Type B pancreatic cell (in vitro differentiated cells): Measurements from ENCODE around the gene MYOM3. TPM values are rescaled to one million over a fixed set of nuclear protein-coding genes. Genes with fewer than 3 reads are reported as not detected.

Experiments used
- DNase-seq: peaks from one replicate; pipeline ENCODE4 v3.0.0; 2021; ENCODE audit warnings: mixed read lengths; ENCODE audit not compliant: unreplicated experiment; ENCODE audit errors: extremely low spot score
- H3K27ac Mint-ChIP-seq: 2 replicates; pipeline ENCODE4 v1.8.0; 2021; ENCODE audit warnings: mild to moderate bottlenecking, mixed read lengths
- H3K27me3 Mint-ChIP-seq: 2 replicates; pipeline ENCODE4 v1.8.0; 2021; ENCODE audit warnings: mixed read lengths
- H3K36me3 Mint-ChIP-seq: 2 replicates; pipeline ENCODE4 v1.8.0; 2021; ENCODE audit warnings: mixed read lengths
- H3K4me1 Mint-ChIP-seq: one replicate; pipeline ENCODE4 v1.8.0; 2021; ENCODE audit warnings: mixed read lengths; ENCODE audit not compliant: unreplicated experiment
- H3K4me3 Mint-ChIP-seq: 2 replicates; pipeline ENCODE4 v1.8.0; 2021; ENCODE audit warnings: mild to moderate bottlenecking, mixed read lengths
- H3K9me3 Mint-ChIP-seq: 2 replicates; pipeline ENCODE4 v1.8.0; 2021; ENCODE audit warnings: mixed read lengths
- CTCF ChIP-seq: fragments of 200-600 bp; sonication (generic); conservative IDR thresholded peaks from 2 replicates; pipeline ENCODE4 v1.5.0; 2021; ENCODE audit warnings: antibody characterized with exemption, mild to moderate bottlenecking
- total RNA-seq: library from RNA; stranded (reverse); gene quantifications from 2 replicates; pipeline ENCODE4 v1.2.1, GENCODE V29; 2021; ENCODE audit warnings: low replicate concordance

The MYOM3 gene
- total RNA-seq, 1 donor from 2014 or later = 0.70 TPM

- no peak for DNase-seq
- peaks cover 8% of the 10 kb centered on the region for H3K4me1 Mint-ChIP-seq
- H3K27me3 Mint-ChIP-seq = no peaks in the 10 kb centered on the region
- no peak for TF ChIP-seq CTCF
- no peak overlapping the region for H3K27ac Mint-ChIP-seq
- H3K4me3 Mint-ChIP-seq = no peak overlapping the region
- peaks cover 5% of the 10 kb centered on the region for H3K9me3 Mint-ChIP-seq
- H3K36me3 Mint-ChIP-seq = peaks cover 3% of the 10 kb centered on the region
Measured at GRCh38 chr1:24134376-24134775, 22.4 kb upstream of the MYOM3 start.

- no peaks in the 10 kb centered on the region for H3K27me3 Mint-ChIP-seq
- DNase-seq = no peak
- peaks cover 5% of the 10 kb centered on the region for H3K9me3 Mint-ChIP-seq
- H3K36me3 Mint-ChIP-seq = peaks cover 3% of the 10 kb centered on the region
- no peak for TF ChIP-seq CTCF
- H3K4me3 Mint-ChIP-seq = no peak overlapping the region
- peaks cover 8% of the 10 kb centered on the region for H3K4me1 Mint-ChIP-seq
- no peak overlapping the region for H3K27ac Mint-ChIP-seq
Measured at GRCh38 chr1:24133819-24134218, 21.9 kb upstream of the MYOM3 start.

GRCh38 chr1:24130385-24130784, 18.4 kb upstream of the MYOM3 start:
- no peak overlapping the region for H3K4me3 Mint-ChIP-seq
- H3K27ac Mint-ChIP-seq = no peak overlapping the region
- no peaks in the 10 kb centered on the region for H3K27me3 Mint-ChIP-seq
- no peaks in the 10 kb centered on the region for H3K4me1 Mint-ChIP-seq
- no peaks in the 10 kb centered on the region for H3K9me3 Mint-ChIP-seq
- no peaks in the 10 kb centered on the region for H3K36me3 Mint-ChIP-seq
- no peak for TF ChIP-seq CTCF
- DNase-seq = no peak

GRCh38 chr1:24127801-24128363, 15.9 kb upstream of the MYOM3 start:
- DNase-seq = no peak
- no peak for TF ChIP-seq CTCF
- no peak overlapping the region for H3K27ac Mint-ChIP-seq
- no peaks in the 10 kb centered on the region for H3K36me3 Mint-ChIP-seq
- no peaks in the 10 kb centered on the region for H3K9me3 Mint-ChIP-seq
- H3K4me3 Mint-ChIP-seq = no peak overlapping the region
- no peaks in the 10 kb centered on the region for H3K4me1 Mint-ChIP-seq
- no peaks in the 10 kb centered on the region for H3K27me3 Mint-ChIP-seq

GRCh38 chr1:24127134-24127800, 15.3 kb upstream of the MYOM3 start:
- DNase-seq = no peak
- no peaks in the 10 kb centered on the region for H3K4me1 Mint-ChIP-seq
- no peak overlapping the region for H3K4me3 Mint-ChIP-seq
- H3K36me3 Mint-ChIP-seq = no peaks in the 10 kb centered on the region
- no peak for TF ChIP-seq CTCF
- no peaks in the 10 kb centered on the region for H3K9me3 Mint-ChIP-seq
- H3K27ac Mint-ChIP-seq = no peak overlapping the region
- no peaks in the 10 kb centered on the region for H3K27me3 Mint-ChIP-seq
